Measurements from ENCODE around the gene LYPD4.

DNA sequence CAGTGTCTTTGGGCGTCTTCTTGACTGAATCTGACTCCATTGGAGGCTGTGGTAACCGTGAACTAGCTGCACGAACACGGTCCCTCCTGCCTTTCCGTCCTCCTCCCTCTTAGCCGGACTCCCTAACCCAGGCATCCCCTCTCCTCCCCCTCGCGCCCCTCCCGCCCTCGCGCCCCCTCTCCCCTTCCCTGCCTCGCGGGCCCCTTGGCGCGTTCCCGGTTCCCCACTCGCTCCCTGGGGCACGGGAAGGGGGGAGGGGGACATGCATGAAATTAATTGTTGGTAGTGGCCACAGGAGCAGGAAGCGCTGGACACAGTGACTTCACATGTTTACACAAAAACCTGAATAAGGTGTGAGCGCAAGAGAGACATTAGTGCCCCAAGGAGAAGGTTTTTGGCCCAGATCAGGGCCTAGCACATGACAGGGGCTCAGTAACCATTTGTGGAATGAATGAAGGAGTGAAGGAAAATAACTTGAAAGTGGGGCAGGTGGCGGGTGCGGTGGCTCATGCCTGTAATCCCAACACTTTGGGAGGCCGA, 638 bp upstream of the LYPD4 start:
- no peak for TF ChIP-seq EP300 (IDR thresholded peaks at IDR 0.05)
- TF ChIP-seq CTCF (IDR thresholded peaks at IDR 0.05), result no peak
- no peak for TF ChIP-seq POLR2A (IDR thresholded peaks at IDR 0.05)
